Measurements from ENCODE around the gene CAPN8. TPM values are rescaled to one million over a fixed set of nuclear protein-coding genes. Genes with fewer than 3 reads are reported as not detected.

Gene CAPN8
- total RNA-seq, 2 donors from 2014 or later: not detected

- Mint-ChIP-seq H3K36me3 (ENCODE audit: low read depth) (no peaks in the 10 kb centered on the region), H3K4me3 (no peak overlapping the region), H3K4me1 (no peaks in the 10 kb centered on the region), H3K27ac (no peak overlapping the region), H3K27me3 (peaks cover 11% of the 10 kb centered on the region), H3K9me3 (no peaks in the 10 kb centered on the region)
- peak; percentile 37 for ATAC-seq (replicated peaks)
Observed at GRCh38 chr1:223682502-223682901, 17.0 kb upstream of the CAPN8 start.

DNA sequence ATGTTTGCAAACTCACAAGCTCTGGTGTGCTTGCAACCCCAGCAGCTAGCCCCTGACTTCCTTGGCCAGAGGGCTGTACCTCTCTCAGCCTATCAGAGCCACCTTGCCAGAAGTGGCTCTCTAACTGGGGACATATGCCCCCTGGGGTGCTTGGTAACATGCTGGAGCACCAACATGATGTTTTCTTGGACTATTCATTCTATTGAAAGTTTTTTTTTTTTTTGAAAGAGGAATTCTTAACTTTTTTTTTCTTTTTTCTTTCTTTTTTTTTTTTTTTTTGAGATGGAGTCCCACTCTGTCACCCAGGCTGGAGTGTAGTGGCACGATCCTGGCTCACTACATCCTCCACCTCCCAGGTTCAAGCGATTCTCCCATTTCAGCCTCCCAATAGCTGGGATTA, 14.7 kb upstream of the CAPN8 start:
- no peak for ATAC-seq (replicated peaks)
- Mint-ChIP-seq H3K4me3 (no peak overlapping the region), H3K4me1 (no peaks in the 10 kb centered on the region), H3K27ac (no peak overlapping the region), H3K36me3 (ENCODE audit: low read depth) (no peaks in the 10 kb centered on the region), H3K27me3 (peaks cover 10% of the 10 kb centered on the region), H3K9me3 (peaks cover 3% of the 10 kb centered on the region)

DNA sequence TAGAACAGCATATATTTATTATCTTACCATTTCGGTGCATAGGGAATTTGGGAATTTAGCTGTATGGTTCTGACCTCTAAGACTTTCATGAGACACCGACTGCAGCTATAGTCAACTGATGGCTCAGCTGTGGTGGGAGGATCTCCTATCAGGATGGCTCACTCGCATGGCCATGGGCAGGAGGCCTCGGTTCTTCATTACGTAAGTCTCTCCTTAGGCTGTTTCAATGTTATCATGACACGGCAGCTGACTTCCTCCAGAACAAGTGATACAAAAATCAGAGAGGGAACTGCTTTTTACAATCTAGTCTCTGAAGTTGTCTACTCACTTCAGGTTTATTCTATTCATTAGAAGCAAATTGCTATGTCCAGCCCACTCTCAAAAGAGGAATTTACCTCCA, 13.3 kb upstream of the CAPN8 start:
- H3K4me1 Mint-ChIP-seq: no peaks in the 10 kb centered on the region
- no peak for ATAC-seq (replicated peaks)
- H3K36me3 Mint-ChIP-seq (ENCODE audit: low read depth): no peaks in the 10 kb centered on the region
- no peak overlapping the region for H3K27ac Mint-ChIP-seq
- H3K9me3 Mint-ChIP-seq: peaks cover 10% of the 10 kb centered on the region
- no peak overlapping the region for H3K4me3 Mint-ChIP-seq
- H3K27me3 Mint-ChIP-seq: peaks cover 10% of the 10 kb centered on the region

DNA sequence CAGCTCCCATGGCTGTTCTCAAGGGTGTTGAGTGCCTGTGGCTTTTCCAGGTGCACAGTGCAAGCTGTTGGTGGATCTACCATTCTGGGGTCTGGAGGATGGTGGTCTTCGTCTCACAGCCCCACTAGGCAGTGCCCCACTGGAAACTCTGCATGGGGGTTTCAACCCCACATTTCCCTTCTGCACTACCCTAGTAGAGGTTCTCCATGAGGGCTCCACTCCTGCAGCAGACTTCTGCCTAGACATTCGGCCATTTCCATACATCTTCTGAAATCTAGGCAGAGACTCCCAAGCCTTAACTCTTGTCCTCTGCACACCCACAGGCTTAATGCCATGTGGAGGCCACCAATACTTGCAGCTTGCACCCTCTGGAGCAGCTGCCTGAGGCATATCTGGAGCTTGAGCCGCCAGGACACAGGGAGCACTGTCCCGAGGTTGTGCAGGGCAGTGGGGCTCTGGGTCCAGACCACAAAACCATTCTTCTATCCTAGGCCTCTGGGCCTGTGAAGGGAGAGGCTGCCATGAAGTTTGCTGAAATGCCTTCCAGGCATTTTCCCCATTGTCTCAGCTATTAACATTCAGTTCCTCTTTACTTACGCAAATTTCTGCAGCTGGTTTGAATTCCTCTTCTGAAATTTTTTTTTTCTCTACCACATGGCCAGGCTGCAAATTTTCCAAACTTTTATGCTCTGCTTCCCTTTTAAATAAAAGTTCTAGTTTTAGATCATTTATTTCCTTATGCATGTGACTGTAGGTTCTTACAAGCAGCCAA, 8.8 kb upstream of the CAPN8 start:
- Mint-ChIP-seq H3K27me3 (peaks cover 4% of the 10 kb centered on the region), H3K9me3 (peaks cover 10% of the 10 kb centered on the region), H3K36me3 (ENCODE audit: low read depth) (no peaks in the 10 kb centered on the region), H3K4me3 (no peak overlapping the region), H3K4me1 (no peaks in the 10 kb centered on the region), H3K27ac (no peak overlapping the region)
- no peak for ATAC-seq (replicated peaks)

GRCh38 chr1:223670458-223671159, 5.1 kb upstream of the CAPN8 start:
- Mint-ChIP-seq H3K9me3 (peaks cover 7% of the 10 kb centered on the region), H3K4me3 (no peak overlapping the region), H3K27me3 (no peaks in the 10 kb centered on the region), H3K4me1 (no peaks in the 10 kb centered on the region), H3K27ac (no peak overlapping the region), H3K36me3 (ENCODE audit: low read depth) (no peaks in the 10 kb centered on the region)
- peak; percentile 72 for ATAC-seq (replicated peaks)

DNA sequence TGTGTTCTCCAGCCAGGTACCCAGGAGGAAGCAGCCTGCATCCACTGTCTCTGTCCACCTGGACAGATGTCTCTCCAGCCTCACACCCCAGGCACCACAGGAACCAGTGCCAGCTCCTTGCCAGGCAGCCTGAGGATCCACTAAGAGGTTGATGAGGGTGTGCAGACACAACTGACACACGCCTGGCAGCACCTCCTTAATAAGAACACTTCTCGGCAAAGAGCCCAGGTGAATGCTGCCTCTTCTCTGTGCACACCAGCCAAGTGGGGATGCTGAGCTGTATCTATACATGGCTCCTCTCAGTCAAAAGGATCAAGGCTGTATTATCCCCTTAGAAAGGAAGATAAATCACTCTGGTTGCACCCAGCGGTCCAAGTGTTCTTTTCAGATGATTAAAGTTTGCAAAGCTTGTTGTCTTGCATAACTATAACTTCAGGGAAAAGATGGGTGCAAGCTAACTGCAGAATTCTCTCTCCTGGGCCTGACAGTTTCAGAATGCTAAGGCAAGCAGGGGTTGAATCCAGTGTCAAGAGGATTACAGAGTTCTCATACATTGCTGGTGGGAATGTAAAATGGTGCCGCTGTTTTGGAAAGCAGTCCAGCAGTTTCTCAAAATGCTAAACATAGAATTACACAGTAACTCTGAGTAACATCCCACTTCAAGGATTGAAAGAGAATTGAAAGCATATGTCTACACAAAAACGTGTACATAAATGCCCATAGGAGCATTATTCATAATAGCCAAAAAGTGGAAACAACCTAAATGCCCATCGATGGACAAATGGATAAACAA, 3.7 kb upstream of the CAPN8 start:
- H3K27me3 Mint-ChIP-seq: no peaks in the 10 kb centered on the region
- H3K4me1 Mint-ChIP-seq: no peaks in the 10 kb centered on the region
- H3K4me3 Mint-ChIP-seq: no peak overlapping the region
- H3K36me3 Mint-ChIP-seq (ENCODE audit: low read depth): no peaks in the 10 kb centered on the region
- no peaks in the 10 kb centered on the region for H3K9me3 Mint-ChIP-seq
- ATAC-seq (replicated peaks): no peak
- H3K27ac Mint-ChIP-seq: no peak overlapping the region

GRCh38 chr1:223667484-223668182, 2.1 kb upstream of the CAPN8 start:
- H3K36me3 Mint-ChIP-seq (ENCODE audit: low read depth): no peaks in the 10 kb centered on the region
- no peaks in the 10 kb centered on the region for H3K9me3 Mint-ChIP-seq
- ATAC-seq (replicated peaks): peak; percentile 7
- H3K27ac Mint-ChIP-seq: no peak overlapping the region
- H3K4me1 Mint-ChIP-seq: no peaks in the 10 kb centered on the region
- no peak overlapping the region for H3K4me3 Mint-ChIP-seq
- H3K27me3 Mint-ChIP-seq: no peaks in the 10 kb centered on the region

- Mint-ChIP-seq H3K27ac (no peak overlapping the region), H3K27me3 (peaks cover 3% of the 10 kb centered on the region), H3K9me3 (no peaks in the 10 kb centered on the region), H3K36me3 (ENCODE audit: low read depth) (no peaks in the 10 kb centered on the region), H3K4me1 (no peaks in the 10 kb centered on the region), H3K4me3 (no peak overlapping the region)
- no peak for ATAC-seq (replicated peaks)
Observed at GRCh38 chr1:223664106-223664505, 1.4 kb downstream of the CAPN8 start.

GRCh38 chr1:223662943-223663342, 2.6 kb downstream of the CAPN8 start:
- Mint-ChIP-seq H3K9me3 (no peaks in the 10 kb centered on the region), H3K36me3 (ENCODE audit: low read depth) (no peaks in the 10 kb centered on the region), H3K27me3 (peaks cover 3% of the 10 kb centered on the region), H3K4me3 (no peak overlapping the region), H3K4me1 (no peaks in the 10 kb centered on the region), H3K27ac (no peak overlapping the region)
- ATAC-seq (replicated peaks): no peak

DNA sequence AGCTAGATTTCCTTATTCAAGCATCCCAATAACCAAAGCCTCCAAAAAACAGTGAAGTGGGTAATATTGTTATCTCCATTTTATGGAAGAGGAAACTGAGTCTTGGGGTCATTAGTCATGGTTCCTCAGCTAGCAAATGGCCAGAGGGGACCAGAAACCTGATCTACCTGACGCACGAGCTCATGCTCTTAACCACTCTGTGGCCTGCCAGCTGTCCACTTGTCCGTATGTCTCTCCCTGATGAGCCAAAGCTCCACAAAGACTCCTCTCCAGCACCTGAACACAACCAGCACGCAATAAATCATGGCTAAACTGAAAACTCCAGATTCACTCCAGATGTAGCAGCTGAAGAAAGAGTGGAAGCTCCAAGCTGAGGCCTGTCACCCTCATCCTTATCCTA, 5.8 kb downstream of the CAPN8 start:
- no peak for ATAC-seq (replicated peaks)
- Mint-ChIP-seq H3K4me3 (no peak overlapping the region), H3K4me1 (no peaks in the 10 kb centered on the region), H3K27me3 (peaks cover 6% of the 10 kb centered on the region), H3K9me3 (no peaks in the 10 kb centered on the region), H3K36me3 (ENCODE audit: low read depth) (no peaks in the 10 kb centered on the region), H3K27ac (no peak overlapping the region)

- H3K27me3 Mint-ChIP-seq: peaks cover 8% of the 10 kb centered on the region
- H3K9me3 Mint-ChIP-seq: no peaks in the 10 kb centered on the region
- H3K27ac Mint-ChIP-seq: no peak overlapping the region
- H3K36me3 Mint-ChIP-seq (ENCODE audit: low read depth): no peaks in the 10 kb centered on the region
- no peaks in the 10 kb centered on the region for H3K4me1 Mint-ChIP-seq
- no peak for ATAC-seq (replicated peaks)
- H3K4me3 Mint-ChIP-seq: no peak overlapping the region
Observed at GRCh38 chr1:223657978-223658377, 7.5 kb downstream of the CAPN8 start.

- H3K4me3 Mint-ChIP-seq: no peak overlapping the region
- no peaks in the 10 kb centered on the region for H3K36me3 Mint-ChIP-seq (ENCODE audit: low read depth)
- no peak for ATAC-seq (replicated peaks)
- H3K4me1 Mint-ChIP-seq: no peaks in the 10 kb centered on the region
- H3K9me3 Mint-ChIP-seq: no peaks in the 10 kb centered on the region
- H3K27ac Mint-ChIP-seq: no peak overlapping the region
- H3K27me3 Mint-ChIP-seq: peaks cover 8% of the 10 kb centered on the region
Observed at GRCh38 chr1:223654083-223654482, 11.4 kb downstream of the CAPN8 start.

- Mint-ChIP-seq H3K4me3 (no peak overlapping the region), H3K4me1 (no peaks in the 10 kb centered on the region), H3K27ac (no peak overlapping the region), H3K9me3 (no peaks in the 10 kb centered on the region), H3K27me3 (peaks cover 8% of the 10 kb centered on the region), H3K36me3 (ENCODE audit: low read depth) (no peaks in the 10 kb centered on the region)
- ATAC-seq (replicated peaks): no peak
Observed at GRCh38 chr1:223653431-223653830, 12.1 kb downstream of the CAPN8 start.

GRCh38 chr1:223653015-223653414, 12.5 kb downstream of the CAPN8 start:
- Mint-ChIP-seq H3K4me1 (no peaks in the 10 kb centered on the region), H3K9me3 (no peaks in the 10 kb centered on the region), H3K27me3 (peaks cover 8% of the 10 kb centered on the region), H3K27ac (no peak overlapping the region), H3K4me3 (no peak overlapping the region), H3K36me3 (ENCODE audit: low read depth) (no peaks in the 10 kb centered on the region)
- no peak for ATAC-seq (replicated peaks)
